HepG2 (cell line): ENCODE results near the gene PLB1. TPM values are rescaled to one million over a fixed set of nuclear protein-coding genes. Genes with fewer than 3 reads are reported as not detected.
A peak's percentile ranks its signal among the peaks of the same experiment; 100 is the strongest.

Experiments used
- BCL6 ChIP-seq: IDR thresholded peaks from 2 replicates; pipeline ENCODE4 v1.6.1; 2016; ENCODE audit warnings: missing genetic modification reagents, missing compliant biosample characterization
- ESRRA ChIP-seq: sonication (generic); formaldehyde crosslinking; IDR thresholded peaks from 2 replicates; pipeline ENCODE4 v1.5.1; 2020; ENCODE audit warnings: mild to moderate bottlenecking, low read depth, missing genetic modification reagents
- HNF4G ChIP-seq, 2 experiments: sonication (generic) in 1 of 2; formaldehyde crosslinking in 1 of 2; IDR thresholded peaks; 2 replicates each; pipeline versions ENCODE4 v1.4.0 to v1.6.1; 2011 to 2020; ENCODE audit warnings: borderline replicate concordance in 2 of 2, low read depth in 2 of 2, mild to moderate bottlenecking in 2 of 2, low read length in 1 of 2, missing genetic modification reagents in 1 of 2, moderate library complexity in 1 of 2
- HOMEZ ChIP-seq: IDR thresholded peaks from 2 replicates; pipeline ENCODE4 v1.6.1; 2016; ENCODE audit warnings: low read depth
- NRL ChIP-seq: sonication (generic); formaldehyde crosslinking; IDR thresholded peaks from 2 replicates; pipeline ENCODE4 v1.5.0; 2020; ENCODE audit warnings: missing genetic modification reagents, mild to moderate bottlenecking, moderate library complexity, borderline replicate concordance
- RARA ChIP-seq: IDR thresholded peaks from 2 replicates; pipeline ENCODE4 v1.6.1; 2016; ENCODE audit warnings: missing genetic modification reagents, missing compliant biosample characterization
- RNF219 ChIP-seq: sonication (generic); formaldehyde crosslinking; IDR thresholded peaks from 2 replicates; pipeline ENCODE4 v1.5.0; 2020; ENCODE audit warnings: mild to moderate bottlenecking, missing genetic modification reagents
- TAF1 ChIP-seq: sonication (generic); formaldehyde crosslinking; IDR thresholded peaks from 2 replicates; pipeline ENCODE4 v1.4.0; 2020; ENCODE audit warnings: missing genetic modification reagents
- ZNF160 ChIP-seq: sonication (generic); formaldehyde crosslinking; IDR thresholded peaks from 2 replicates; pipeline ENCODE4 v1.8.0; 2022; ENCODE audit warnings: mild to moderate bottlenecking, inconsistent platforms, missing genetic modification reagents
- ZNF292 ChIP-seq: sonication (generic); formaldehyde crosslinking; IDR thresholded peaks from 2 replicates; pipeline ENCODE4 v1.8.1; 2022; ENCODE audit warnings: mild to moderate bottlenecking, low read depth, missing genetic modification reagents, borderline replicate concordance
- ZNF326 ChIP-seq: sonication (generic); formaldehyde crosslinking; IDR thresholded peaks from 2 replicates; pipeline ENCODE4 v1.4.0; 2020; ENCODE audit warnings: missing genetic modification reagents, borderline replicate concordance
- ZNF331 ChIP-seq: sonication (generic); formaldehyde crosslinking; IDR thresholded peaks from 2 replicates; pipeline ENCODE4 v1.4.0; 2020; ENCODE audit warnings: missing genetic modification reagents
- ZNF446 ChIP-seq: sonication (generic); formaldehyde crosslinking; IDR thresholded peaks from 2 replicates; pipeline ENCODE4 v1.5.0; 2020; ENCODE audit warnings: mild to moderate bottlenecking, missing genetic modification reagents
- ZNF510 ChIP-seq: sonication (generic); formaldehyde crosslinking; IDR thresholded peaks from 2 replicates; pipeline ENCODE4 v1.4.0; 2020; ENCODE audit warnings: low read depth, mild to moderate bottlenecking, missing genetic modification reagents
- ZNF574 ChIP-seq: sonication (generic); formaldehyde crosslinking; IDR thresholded peaks from 2 replicates; pipeline ENCODE4 v1.4.0; 2020; ENCODE audit warnings: missing genetic modification reagents
- ZNF580 ChIP-seq: IDR thresholded peaks from 2 replicates; pipeline ENCODE4 v1.6.1; 2016; ENCODE audit warnings: low read depth, borderline replicate concordance
- ZNF589 ChIP-seq: sonication (generic); formaldehyde crosslinking; conservative IDR thresholded peaks from 2 replicates; pipeline ENCODE4 v1.8.0; 2022; ENCODE audit warnings: mild to moderate bottlenecking, moderate library complexity, missing genetic modification reagents
- ZNF614 ChIP-seq: IDR thresholded peaks from 2 replicates; pipeline ENCODE4 v1.6.1; 2018; ENCODE audit warnings: missing biosample characterization, missing genetic modification reagents, inconsistent platforms, borderline replicate concordance
- ZNF768 ChIP-seq: sonication (generic); formaldehyde crosslinking; IDR thresholded peaks from 2 replicates; pipeline ENCODE4 v1.4.0; 2020; ENCODE audit warnings: missing genetic modification reagents
- polyA plus RNA-seq, 8 experiments: library from polyadenylated mRNA; depleted of rRNA in 3 of 8; stranded (reverse) in 7 of 8; unstranded in 1 of 8; fragments of >200 nt; fragmentation: Illumina TruSeq in 4 of 8; extraction: Trizol in 4 of 8; gene quantifications; 2 replicates each; pipeline versions ENCODE4 v1.2.1 to v1.2.3, GENCODE V29; 2011 to 2016; ENCODE audit warnings: low read depth in 4 of 8, missing spikeins in 1 of 8, mixed read lengths in 1 of 8; ENCODE audit not compliant: insufficient read depth in 1 of 8
- total RNA-seq, 5 experiments: library from RNA; depleted of rRNA; stranded (reverse); fragments of >200 nt; fragmentation: Illumina TruSeq; extraction: Trizol; gene quantifications; 2 replicates each; pipeline ENCODE4 v1.2.3, GENCODE V29; 2016; ENCODE audit warnings: low read depth in 1 of 5
- TF ChIP-seq, protein P1 (sequence below): sonication (generic); formaldehyde crosslinking; IDR thresholded peaks from 2 replicates; pipeline ENCODE4 v1.4.0; 2020; ENCODE audit warnings: missing genetic modification reagents

The PLB1 gene
- total and polyA plus RNA-seq, 2 of the 13 experiments (the other 11 are each of a cell fraction or from before 2014, with no cell fraction given): 0.20 to 1.8 TPM

- TF ChIP-seq, protein P1, sequence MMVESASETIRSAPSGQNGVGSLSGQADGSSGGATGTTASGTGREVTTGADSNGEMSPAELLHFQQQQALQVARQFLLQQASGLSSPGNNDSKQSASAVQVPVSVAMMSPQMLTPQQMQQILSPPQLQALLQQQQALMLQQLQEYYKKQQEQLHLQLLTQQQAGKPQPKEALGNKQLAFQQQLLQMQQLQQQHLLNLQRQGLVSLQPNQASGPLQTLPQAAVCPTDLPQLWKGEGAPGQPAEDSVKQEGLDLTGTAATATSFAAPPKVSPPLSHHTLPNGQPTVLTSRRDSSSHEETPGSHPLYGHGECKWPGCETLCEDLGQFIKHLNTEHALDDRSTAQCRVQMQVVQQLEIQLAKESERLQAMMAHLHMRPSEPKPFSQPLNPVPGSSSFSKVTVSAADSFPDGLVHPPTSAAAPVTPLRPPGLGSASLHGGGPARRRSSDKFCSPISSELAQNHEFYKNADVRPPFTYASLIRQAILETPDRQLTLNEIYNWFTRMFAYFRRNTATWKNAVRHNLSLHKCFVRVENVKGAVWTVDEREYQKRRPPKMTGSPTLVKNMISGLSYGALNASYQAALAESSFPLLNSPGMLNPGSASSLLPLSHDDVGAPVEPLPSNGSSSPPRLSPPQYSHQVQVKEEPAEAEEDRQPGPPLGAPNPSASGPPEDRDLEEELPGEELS (CRISPR knock-in tag): peak; percentile 33; the same call in 1 of the 2 replicates
- peak; percentile 8; the same call in 1 of the 2 replicates for TF ChIP-seq HNF4G (IDR thresholded peaks at IDR 0.05; ENCODE audit: borderline replicate concordance, low read depth, low read length)
- TF ChIP-seq HNF4G (CRISPR knock-in tag; IDR thresholded peaks at IDR 0.05; ENCODE audit: borderline replicate concordance, low read depth): 0 out of 2 replicates have a peak, but pooled peaks have one; percentile 43
- no peak for TF ChIP-seq ZNF326 (CRISPR knock-in tag)
- TF ChIP-seq ZNF574: no peak
- peak; percentile 71 for TF ChIP-seq RARA
- TF ChIP-seq ZNF580 (CRISPR knock-in tag): peak; percentile 31; the same call in 1 of the 2 replicates
- TF ChIP-seq TAF1 (CRISPR knock-in tag): peak; percentile 47; the same call in 1 of the 2 replicates
- TF ChIP-seq ZNF768 (CRISPR knock-in tag): 0 out of 2 replicates have a peak, but pooled peaks have one; percentile 32
- TF ChIP-seq HOMEZ (CRISPR knock-in tag): peak; percentile 54; the same call in 1 of the 2 replicates
- TF ChIP-seq ZNF589 (CRISPR knock-in tag): no peak
- no peak for TF ChIP-seq RNF219 (CRISPR knock-in tag)
- TF ChIP-seq ESRRA (CRISPR knock-in tag): peak; percentile 31; the same call in 1 of the 2 replicates
- TF ChIP-seq ZNF331: peak; percentile 72
- TF ChIP-seq ZNF510 (CRISPR knock-in tag): no peak
- peak; percentile 36; the same call in 1 of the 2 replicates for TF ChIP-seq ZNF292 (CRISPR knock-in tag)
- peak; percentile 20; the same call in 1 of the 2 replicates for TF ChIP-seq BCL6 (CRISPR knock-in tag)
- TF ChIP-seq ZNF160 (CRISPR knock-in tag): no peak
- no peak for TF ChIP-seq ZNF446 (CRISPR knock-in tag)
- TF ChIP-seq ZNF614 (CRISPR knock-in tag): 0 out of 2 replicates have a peak, but pooled peaks have one; percentile 39
- no peak; the same call in 1 of the 2 replicates for TF ChIP-seq NRL (CRISPR knock-in tag)
These were observed 48.6 kb downstream of the PLB1 start (continued) for GRCh38 chr2:28544405-28544921.
